Measurements from ENCODE around the gene SLC26A6. TPM values are rescaled to one million over a fixed set of nuclear protein-coding genes. Genes with fewer than 3 reads are reported as not detected.

Gene SLC26A6
- polyA plus RNA-seq, 1 donor from 2014 or later: 23.6 TPM

DNA sequence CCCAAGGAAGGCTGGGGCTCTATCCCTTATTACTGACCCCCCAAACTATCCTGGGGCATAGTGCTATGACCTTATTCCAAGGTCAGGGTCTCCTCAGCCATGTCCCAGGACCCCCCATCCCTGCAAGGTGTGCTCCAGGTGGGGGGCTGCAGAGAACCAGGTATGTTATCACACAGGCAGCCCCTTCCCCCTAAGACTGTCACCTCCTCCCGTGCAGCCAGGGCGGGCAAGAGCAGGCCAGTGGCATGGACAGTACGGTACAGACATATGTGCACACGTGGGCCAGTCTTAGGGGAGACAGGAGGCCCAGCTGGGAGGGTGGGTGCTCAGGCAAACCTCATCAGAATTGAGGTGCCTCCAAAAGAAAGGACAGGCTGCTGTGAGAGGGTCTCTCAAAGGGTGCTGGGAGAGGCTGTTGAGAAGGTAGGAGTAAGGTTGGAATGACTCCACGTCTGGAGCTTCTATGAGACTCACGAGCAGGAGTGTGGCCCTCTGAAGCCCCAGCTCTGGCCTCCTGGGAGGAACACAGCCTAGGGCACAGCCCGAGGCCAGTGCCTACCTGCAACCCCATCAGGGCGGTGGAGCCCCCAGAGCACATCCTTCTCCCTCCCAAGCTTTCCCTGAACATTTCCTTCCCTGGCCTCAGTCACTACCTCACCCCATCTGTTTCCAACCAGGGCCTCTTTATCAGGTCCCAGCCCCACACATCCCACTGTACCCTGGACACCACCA, 38.4 kb downstream of the SLC26A6 start:
- Histone ChIP-seq H3F3A (ENCODE audit: insufficient read depth, low read length, poor library complexity, severe bottlenecking) (no peaks in the 10 kb centered on the region), H3K27me3 (ENCODE audit: insufficient read depth, low read depth, low read length) (no peaks in the 10 kb centered on the region), H3K9me2 (ENCODE audit: insufficient read depth, low read length) (no peaks in the 10 kb centered on the region), H4K20me1 (ENCODE audit: insufficient read depth) (no peaks in the 10 kb centered on the region), H3K36me3 (ENCODE audit: insufficient read depth, low read length) (no peaks in the 10 kb centered on the region), H3K9ac (ENCODE audit: low read length) (no peak overlapping the region), H3K27ac (ENCODE audit: low read length) (no peak overlapping the region), H3K4me3 (ENCODE audit: low read length) (no peak overlapping the region), H3K79me2 (replicated peaks; ENCODE audit: insufficient read depth, low read length) (no peaks in the 10 kb centered on the region), H3K4me2 (ENCODE audit: low read length) (no peak overlapping the region), H3K9me3 (ENCODE audit: low read length) (no peaks in the 10 kb centered on the region), H2AFZ (ENCODE audit: low read depth, low read length) (no peak overlapping the region)
- TF ChIP-seq MXI1 (conservative IDR thresholded peaks at IDR 0.05; ENCODE audit: poor library complexity, severe bottlenecking): no peak
- TF ChIP-seq SMC3 (conservative IDR thresholded peaks at IDR 0.05; ENCODE audit: poor library complexity): no peak
- no peak for TF ChIP-seq REST (IDR thresholded peaks at IDR 0.05; ENCODE audit: borderline replicate concordance)
- no peak for TF ChIP-seq RAD21 (conservative IDR thresholded peaks at IDR 0.05)
- no peak for TF ChIP-seq CTCF (IDR thresholded peaks at IDR 0.05; ENCODE audit: poor library complexity, severe bottlenecking)
- no peak for TF ChIP-seq EZH2 (IDR thresholded peaks at IDR 0.05; ENCODE audit: borderline replicate concordance, insufficient read depth, low read length, poor library complexity, severe bottlenecking)

GRCh38 chr3:48596157-48596556, 39.1 kb downstream of the SLC26A6 start:
- no peaks in the 10 kb centered on the region for H3K36me3 ChIP-seq (ENCODE audit: insufficient read depth, low read length)
- no peak overlapping the region for H3K4me2 ChIP-seq (ENCODE audit: low read length)
- no peak overlapping the region for H3K27ac ChIP-seq (ENCODE audit: low read length)

More at GRCh38 chr3:48596157-48596556, 39.1 kb downstream of the SLC26A6 start:
- Histone ChIP-seq H3K79me2 (replicated peaks; ENCODE audit: insufficient read depth, low read length) (no peaks in the 10 kb centered on the region), H3K27me3 (ENCODE audit: insufficient read depth, low read depth, low read length) (no peaks in the 10 kb centered on the region), H2AFZ (ENCODE audit: low read depth, low read length) (no peak overlapping the region), H3K9me2 (ENCODE audit: insufficient read depth, low read length) (no peaks in the 10 kb centered on the region), H3K9me3 (ENCODE audit: low read length) (no peaks in the 10 kb centered on the region), H3K9ac (ENCODE audit: low read length) (no peak overlapping the region), H4K20me1 (ENCODE audit: insufficient read depth) (no peaks in the 10 kb centered on the region), H3F3A (ENCODE audit: insufficient read depth, low read length, poor library complexity, severe bottlenecking) (no peaks in the 10 kb centered on the region), H3K4me3 (ENCODE audit: low read length) (no peak overlapping the region)
- TF ChIP-seq EP300 (conservative IDR thresholded peaks at IDR 0.05; ENCODE audit: poor library complexity, severe bottlenecking) (no peak), MXI1 (conservative IDR thresholded peaks at IDR 0.05; ENCODE audit: poor library complexity, severe bottlenecking) (no peak), SMC3 (conservative IDR thresholded peaks at IDR 0.05; ENCODE audit: poor library complexity) (no peak), REST (IDR thresholded peaks at IDR 0.05; ENCODE audit: borderline replicate concordance) (no peak), RAD21 (conservative IDR thresholded peaks at IDR 0.05) (no peak)
